Peyer's patch (tissue), 4 donors: ENCODE results near the gene PDZD2.

ENCODE experiments used
- POLR2A ChIP-seq, 2 donors: fragments of 450-650 bp; IDR thresholded peaks; one replicate each; pipeline ENCODE4 v1.5.1; 2017; ENCODE audit warnings: antibody characterized with exemption in 2 of 2, mild to moderate bottlenecking in 2 of 2, moderate library complexity in 2 of 2
- TF ChIP-seq, protein P1 (sequence below), 6 experiments: fragments of 450-650 bp in 4 of 6; fragments of 200-600 bp in 2 of 6; sonication (generic) in 1 of 6; IDR thresholded peaks; one replicate each; pipeline ENCODE4 v1.5.1; 2017 to 2019; ENCODE audit warnings: antibody characterized with exemption in 6 of 6, mild to moderate bottlenecking in 3 of 6, moderate library complexity in 1 of 6

DNA sequence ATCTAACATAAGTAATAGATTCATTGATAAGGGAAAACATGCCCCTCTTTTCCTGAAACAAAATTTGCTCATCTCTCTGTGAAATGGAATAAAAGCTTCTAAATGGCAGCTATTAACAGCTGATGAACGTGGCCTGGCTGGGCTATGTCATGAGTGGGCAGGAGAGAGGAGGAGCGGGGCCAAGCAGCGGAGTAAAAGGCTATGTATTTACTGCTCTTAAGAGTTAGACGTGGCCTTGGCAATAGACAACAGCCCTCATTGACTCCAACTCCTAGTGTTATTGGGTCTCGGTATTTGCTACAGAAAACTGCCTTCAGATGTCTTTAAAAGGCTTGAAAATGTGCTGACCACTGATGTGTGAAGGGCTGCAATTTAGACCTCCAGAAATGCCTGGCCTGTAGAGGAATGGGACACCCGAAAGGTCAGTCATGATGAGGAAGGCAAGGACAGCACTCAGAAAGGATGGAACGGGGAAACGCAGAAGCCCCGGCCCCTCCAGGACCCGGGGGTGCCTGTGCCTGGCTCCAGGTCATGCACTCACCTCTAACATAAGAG, 116.8 kb downstream of the PDZD2 start:
- TF ChIP-seq POLR2A (IDR thresholded peaks at IDR 0.05) = no peak
- TF ChIP-seq, protein P1, sequence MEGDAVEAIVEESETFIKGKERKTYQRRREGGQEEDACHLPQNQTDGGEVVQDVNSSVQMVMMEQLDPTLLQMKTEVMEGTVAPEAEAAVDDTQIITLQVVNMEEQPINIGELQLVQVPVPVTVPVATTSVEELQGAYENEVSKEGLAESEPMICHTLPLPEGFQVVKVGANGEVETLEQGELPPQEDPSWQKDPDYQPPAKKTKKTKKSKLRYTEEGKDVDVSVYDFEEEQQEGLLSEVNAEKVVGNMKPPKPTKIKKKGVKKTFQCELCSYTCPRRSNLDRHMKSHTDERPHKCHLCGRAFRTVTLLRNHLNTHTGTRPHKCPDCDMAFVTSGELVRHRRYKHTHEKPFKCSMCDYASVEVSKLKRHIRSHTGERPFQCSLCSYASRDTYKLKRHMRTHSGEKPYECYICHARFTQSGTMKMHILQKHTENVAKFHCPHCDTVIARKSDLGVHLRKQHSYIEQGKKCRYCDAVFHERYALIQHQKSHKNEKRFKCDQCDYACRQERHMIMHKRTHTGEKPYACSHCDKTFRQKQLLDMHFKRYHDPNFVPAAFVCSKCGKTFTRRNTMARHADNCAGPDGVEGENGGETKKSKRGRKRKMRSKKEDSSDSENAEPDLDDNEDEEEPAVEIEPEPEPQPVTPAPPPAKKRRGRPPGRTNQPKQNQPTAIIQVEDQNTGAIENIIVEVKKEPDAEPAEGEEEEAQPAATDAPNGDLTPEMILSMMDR (IDR thresholded peaks at IDR 0.05) = no peak
